GM20431 (cell line): ENCODE results near the gene TTLL6.

ENCODE experiments used
- in situ Hi-C: fragments of 300-500 bp; cut with MseI, MboI; formaldehyde crosslinking; loops from one replicate; pipeline ENCODE4 v1.15.0; 2020; ENCODE audit warnings: low sequenced_read_pairs; ENCODE audit not compliant: unreplicated experiment

The TTLL6 gene

DNA sequence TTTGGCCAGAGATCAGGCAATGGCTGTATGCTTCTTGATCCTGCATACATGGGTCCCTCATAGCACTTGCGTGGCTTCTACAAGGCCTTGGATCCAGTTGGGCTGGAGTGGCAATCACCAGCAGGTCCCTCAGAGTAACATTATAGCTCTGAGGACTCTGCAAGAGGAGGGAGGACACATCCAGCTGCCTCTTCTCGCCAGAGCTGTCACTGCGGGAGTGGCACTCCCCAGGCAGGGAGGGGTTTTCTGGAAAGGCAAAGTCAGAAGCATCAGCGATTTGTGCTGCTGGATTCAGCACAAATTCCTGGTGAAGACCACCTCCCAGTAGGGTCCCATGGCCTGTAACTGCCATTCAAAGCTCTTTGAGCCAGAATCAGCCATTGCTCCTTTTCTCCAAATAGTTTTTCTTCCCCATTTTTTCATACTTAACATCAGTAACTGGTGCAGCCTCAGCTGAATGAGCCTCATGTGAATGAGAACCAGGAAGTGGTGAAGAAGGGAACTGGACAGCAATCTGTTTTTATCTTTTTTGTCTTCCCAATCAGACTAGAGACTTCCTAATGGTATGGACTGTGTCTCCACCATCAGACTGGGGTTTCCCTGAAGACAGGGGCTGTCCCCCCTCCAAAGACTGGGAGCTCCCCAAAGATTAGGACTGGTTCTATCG lies 47.9 kb downstream of the TTLL6 start:
- in situ Hi-C loops: no loop called here

DNA sequence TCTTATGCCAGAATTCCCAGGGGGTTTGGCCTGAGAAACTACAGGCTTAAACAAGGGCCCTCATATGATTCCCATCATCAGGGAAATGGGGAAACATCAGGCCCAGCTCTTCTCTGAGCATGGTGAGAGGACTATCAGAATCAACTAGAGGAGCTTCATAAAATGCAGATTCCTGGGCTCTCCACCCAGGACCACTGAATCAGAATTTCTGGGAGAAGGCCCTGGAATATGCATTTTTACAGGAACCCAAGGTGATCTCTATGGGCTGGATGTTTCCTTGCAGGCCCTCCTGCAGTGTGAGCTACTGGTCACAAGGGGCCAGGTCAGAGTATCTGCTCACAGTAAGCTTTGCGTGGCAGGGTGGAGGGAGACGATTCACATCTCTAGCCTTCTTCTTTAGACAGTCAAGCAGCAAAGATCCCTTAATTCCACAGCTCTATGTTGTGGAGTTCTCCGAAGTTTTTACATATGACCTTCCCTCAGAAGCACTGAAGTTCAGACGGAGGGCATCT lies 49.7 kb downstream of the TTLL6 start:
- in situ Hi-C loops: no loop called here

DNA sequence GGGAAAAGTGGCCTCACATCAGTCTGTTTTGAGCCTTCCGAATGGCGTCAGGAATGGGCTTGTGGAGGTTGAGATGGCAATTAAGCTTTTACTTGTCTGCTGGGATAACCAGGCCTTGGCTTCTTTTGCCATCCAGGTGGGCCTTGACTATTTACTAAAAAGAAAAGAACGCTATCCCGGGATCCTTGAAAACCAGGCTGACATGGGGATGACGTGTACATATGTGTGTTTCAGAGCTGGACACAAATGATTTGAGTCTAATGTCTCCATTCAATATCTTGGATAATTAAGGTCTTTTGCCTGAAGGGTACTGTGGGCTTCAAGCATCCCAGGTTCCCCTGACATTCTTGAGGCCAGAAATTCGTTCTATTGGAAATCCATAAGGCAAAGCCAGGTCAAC lies 55.9 kb downstream of the TTLL6 start:
- in situ Hi-C loops: no loop called here

DNA sequence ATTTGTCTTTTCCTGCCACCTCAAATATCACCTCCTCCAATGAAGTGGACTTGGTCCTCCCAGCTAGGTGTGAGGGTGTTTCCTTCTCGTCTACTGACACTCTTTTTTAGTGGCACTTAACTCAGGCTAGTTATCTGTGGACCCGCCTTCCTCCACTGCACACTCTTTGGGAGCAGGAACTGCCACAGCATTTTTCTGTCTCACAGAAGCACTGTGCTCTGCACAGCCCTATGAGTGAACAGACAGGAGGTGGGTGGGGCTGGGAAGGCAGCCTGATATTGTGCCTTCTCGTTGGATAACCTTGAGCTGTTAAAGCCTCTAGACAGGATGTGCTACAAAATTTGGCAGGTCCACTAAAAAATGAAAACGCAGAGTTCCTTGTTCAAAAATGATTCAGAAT lies 56.6 kb downstream of the TTLL6 start:
- in situ Hi-C loops: no loop called here

DNA sequence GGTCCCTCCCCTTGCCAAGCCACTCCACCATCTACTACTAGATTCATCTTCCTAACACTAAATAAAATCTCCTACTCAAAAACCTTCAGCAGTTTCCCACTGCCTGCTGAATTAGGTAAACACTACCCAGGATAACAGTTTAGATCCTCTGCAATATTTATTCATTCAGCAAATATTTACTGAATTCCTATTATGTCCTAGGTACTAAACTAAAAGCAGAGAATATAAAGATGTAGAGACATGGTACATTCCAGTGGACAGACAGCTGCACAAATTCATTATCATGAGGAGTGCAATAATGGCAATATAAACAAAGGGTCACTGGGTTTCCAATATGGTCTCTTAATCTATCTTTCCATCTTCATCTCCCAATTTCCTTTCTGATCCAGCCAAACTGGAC lies 57.7 kb downstream of the TTLL6 start:
- in situ Hi-C loops: no loop called here

DNA sequence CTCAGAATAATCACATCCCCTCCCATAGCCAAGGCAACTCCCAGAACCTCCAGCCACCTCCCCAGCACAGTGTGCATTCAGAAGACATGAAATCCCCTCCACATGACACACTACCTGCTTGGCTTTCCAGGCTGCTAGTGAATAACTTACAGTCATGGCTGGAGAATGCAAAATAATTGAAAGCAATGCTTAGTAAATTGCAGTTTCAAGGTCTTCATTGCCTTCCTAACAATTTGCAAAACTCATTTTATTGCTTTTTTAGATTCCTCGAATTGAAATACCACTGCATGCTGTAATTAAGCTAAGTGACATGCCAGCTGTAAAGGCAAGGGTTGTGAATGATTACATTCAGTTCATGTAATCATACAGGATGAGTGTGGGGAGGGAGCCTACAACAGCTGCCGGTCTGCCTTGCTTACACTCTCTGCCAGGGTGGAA lies 59.5 kb downstream of the TTLL6 start:
- in situ Hi-C loops: no loop called here

DNA sequence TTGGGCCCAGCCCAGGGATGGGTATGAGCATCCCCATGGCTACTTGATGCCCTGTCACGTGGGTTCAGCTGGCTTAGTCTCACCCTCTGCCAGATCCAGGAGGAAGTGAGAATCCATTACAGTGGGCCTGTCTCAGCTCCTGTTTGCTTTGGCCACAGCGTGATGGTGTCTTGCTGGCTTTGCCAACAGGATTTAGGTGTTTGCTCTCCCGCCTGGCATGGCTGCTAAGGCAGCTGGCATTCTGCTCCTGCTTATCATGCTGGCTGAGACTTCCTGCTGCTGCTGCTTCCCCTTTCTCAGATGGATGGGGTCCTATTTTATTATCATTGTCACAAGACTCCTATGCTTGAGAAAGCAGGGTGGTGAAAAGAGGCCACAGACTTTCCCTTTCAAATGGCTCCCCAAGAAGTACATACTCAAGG lies 60.2 kb downstream of the TTLL6 start:
- in situ Hi-C loops: no loop called here

DNA sequence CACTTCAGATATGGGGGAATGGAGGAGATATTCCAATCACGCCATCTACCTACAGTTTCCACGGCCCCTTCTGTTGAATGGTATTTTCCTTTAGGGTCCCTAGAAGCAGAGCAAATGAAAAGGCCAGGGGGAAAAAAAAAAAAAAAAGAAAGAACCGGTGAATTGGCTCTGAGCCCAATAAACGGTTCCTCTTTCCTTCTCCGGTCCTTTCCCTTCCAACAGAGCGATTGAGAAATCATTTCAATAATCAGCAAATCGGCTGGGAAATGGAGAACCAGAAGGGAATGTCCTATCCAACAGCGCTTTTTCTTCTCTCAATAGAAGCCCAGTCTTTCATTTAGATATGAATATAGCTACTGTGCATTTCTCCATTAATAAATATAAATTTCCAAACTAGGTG lies 61.7 kb downstream of the TTLL6 start:
- in situ Hi-C loops: no loop called here

DNA sequence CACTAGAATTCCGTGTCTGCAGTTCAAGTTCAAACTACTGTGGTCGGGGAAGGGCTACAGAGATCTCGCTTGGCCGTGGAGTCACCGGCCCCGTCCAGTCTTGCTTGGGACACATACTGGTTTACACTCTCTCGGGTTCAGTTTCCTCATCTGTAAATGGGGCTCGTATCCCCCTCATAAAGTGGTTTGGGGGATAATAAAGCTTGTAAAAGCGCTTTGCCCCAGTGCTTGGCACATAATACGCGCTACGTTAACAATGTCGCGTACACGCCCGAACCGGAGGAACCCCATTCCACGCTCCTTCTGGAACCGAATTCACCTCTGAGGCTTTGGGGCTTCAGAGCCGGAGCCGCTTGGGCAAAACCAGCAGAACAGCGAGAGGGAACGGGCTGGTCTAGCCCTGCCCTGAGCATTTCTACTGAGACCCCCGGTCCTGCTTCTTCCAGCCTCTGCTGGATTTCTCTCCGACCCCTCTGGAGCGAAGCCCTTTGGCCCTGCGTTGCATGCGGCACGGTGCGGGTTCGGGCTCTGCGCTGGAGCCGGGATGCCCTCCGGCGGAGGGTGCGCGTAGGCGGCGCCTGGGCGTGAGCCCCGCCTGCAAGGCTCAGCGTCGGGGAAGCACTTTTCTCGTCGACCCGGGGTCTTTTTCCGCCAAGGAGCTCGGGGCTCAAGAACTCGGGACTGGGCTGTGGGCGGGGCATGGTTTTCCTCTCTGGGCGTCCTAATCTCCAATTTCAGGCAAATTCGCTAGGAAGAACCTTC lies 62.3 kb downstream of the TTLL6 start:
- in situ Hi-C loops: no loop called here

DNA sequence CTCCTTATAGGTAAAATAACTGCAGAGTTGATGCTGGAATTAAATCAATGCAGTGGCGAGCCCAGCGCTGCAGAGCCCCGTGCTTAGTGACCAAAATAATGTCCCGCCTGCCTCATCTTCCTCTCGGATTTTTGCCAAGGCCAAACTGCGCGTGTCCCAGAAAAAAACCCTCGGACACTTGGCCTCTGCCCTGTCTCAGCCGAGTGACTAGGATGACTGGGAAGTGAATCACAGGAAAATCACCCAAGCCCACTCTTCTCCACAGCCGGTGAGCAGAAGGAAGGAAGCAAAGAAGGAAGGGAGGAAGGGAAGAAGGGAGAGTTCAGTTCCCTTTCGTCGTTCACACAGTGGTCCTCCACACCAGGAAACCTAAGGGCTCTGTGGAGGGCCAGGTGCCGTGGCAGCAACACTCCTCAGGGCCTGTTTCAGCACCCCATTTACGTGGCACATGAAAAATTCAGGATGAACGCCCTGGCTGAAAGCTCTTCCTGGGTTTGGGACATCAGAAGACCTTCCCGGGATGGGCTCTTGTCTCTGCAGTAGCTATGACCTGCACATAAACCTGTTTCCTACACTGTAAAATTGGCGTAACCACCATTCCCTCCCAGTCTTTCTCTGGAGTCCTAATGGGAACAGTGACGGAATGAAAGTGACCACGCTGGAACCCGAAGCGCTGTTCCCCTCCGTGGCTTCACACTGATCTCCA lies 63.1 kb downstream of the TTLL6 start:
- in situ Hi-C loops: no loop called here

DNA sequence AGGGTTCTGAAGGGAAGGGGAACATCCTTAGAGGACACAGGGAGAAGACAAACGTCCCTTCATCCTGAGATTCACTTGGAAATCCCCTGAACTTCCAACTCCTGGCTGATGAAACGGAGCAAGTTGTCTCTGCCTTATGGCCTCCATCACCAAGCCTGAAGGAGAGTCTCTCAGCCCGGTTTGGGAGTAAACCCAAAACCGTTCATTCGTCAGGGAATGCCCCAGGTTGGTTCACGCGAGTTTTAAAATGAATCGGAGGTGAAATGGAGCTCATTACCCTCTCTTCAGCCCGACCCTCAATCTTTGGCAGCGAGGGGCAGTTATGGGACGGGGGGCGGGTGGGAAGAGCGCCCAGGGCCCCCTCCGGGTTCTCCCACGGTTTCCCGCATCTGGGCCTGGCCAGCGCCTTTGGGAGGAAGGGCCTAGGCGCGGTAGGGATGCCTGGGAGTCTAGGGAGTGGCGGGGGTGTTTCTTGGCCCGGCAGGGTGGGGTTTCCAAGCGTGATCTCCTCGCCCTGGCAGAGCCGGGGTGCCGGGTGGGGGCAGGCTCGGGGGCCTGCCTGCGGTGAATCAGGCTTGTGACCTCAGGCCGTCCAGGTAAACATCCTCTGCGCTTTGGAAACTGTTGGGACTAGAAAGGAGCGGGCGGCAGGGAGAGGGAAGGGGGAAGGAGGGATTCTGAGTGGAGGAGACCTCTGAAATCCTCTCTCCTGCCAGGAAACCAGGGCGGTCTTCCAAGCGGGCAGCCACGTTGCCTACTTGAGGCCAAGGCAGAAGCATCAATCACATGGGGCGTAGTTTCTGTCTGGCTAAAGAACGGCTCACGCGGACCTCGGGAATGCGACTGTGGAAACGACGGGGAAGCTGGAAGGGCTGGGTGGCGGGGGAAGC lies 64.4 kb downstream of the TTLL6 start:
- in situ Hi-C loops: no loop called here

DNA sequence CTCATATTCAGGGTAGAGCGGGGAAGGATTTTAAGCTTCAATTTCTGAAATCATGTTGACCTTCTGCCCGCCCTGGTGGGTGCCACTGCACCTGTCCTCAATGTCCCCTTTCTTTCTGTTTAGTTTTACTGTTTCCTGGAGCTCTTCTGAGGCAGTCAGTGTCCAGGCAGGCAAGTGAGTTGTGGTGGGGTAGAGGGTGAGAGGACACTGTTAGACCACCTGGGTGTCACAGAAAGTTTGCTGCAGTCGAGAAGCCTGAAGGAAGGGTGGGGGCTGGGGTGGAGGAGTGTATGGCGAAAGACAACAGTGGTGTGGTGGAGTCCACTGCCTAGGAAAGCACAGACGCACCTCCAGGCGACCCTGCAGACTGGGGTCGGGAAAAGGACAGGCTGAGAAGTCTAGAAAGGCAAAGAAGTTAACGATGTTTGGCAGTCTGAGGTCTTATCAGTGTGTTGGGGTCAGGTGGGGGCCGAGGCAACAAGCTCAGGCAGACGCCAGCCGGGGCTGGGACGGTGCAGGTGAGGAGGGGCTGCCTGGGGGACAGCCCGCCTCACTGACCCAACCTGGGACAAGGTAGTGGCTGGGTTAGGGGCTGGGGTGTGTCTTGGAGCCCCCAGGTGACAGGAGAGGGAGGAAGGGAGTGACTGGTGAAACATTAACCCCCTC lies 65.2 kb downstream of the TTLL6 start:
- in situ Hi-C loops: no loop called here

DNA sequence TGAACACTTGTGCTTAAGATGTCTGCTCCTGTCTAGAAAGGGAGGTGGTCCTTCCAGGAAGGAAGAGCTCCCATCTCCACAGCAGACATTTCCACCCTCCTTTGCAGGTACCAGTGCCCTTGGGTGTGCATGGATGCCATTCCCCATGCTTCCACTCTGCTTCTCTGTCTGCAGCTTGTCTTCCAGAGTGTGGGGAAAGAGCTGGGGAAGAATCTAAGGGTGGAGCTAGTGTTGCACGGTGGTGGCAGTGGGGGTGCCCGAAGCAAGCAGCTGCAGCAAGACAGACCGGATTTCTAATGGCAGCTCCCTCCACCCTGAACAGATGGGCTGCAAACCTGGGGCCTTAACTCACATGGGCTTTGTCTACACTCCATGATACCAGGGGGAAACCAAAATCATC lies 65.9 kb downstream of the TTLL6 start:
- in situ Hi-C loops: no loop called here

DNA sequence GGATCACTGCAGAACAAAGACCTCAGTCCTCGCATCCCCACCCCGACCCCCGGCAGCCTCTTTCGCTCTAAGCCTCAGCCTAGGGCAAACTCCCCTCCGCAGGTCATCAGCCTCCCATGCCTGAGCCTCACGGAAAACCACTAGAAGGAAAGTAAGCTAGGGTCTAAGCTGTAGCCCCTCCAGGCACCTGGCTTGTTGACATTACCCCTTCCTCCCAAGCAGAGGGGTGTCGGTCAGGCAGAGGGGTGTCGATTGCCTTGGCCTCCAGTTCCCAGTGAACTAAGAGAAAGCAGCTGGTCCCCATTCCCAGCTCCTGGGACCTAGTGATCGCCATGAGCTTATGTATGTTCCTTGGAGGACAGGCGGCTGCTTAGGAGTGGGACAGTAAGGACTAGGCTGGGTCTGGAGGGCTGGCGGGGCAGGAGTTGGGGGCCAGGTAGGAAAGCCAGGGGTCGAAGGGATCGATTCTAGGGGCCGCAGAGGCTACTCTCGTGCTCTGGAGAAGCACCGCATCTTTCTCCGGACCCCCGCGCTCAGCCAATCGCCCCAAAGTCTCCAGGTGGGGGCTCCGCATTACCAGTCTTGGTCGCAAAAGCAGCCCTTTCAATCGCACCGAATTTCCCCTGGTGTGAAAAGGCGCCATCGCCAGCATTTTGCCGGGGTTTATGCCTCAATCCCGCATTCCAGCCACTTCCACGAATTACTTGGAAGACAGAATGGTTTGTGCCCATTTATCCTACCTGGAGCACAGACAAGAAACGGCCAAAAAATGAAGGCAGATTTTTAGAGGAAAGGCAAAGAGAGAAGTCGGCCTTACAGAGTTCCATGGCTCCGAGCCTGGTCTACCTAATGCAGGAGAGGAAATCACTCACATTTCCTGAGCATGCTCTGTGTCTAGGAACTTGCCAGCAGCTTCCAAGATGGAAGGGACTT lies 67.1 kb downstream of the TTLL6 start:
- in situ Hi-C loops: no loop called here

DNA sequence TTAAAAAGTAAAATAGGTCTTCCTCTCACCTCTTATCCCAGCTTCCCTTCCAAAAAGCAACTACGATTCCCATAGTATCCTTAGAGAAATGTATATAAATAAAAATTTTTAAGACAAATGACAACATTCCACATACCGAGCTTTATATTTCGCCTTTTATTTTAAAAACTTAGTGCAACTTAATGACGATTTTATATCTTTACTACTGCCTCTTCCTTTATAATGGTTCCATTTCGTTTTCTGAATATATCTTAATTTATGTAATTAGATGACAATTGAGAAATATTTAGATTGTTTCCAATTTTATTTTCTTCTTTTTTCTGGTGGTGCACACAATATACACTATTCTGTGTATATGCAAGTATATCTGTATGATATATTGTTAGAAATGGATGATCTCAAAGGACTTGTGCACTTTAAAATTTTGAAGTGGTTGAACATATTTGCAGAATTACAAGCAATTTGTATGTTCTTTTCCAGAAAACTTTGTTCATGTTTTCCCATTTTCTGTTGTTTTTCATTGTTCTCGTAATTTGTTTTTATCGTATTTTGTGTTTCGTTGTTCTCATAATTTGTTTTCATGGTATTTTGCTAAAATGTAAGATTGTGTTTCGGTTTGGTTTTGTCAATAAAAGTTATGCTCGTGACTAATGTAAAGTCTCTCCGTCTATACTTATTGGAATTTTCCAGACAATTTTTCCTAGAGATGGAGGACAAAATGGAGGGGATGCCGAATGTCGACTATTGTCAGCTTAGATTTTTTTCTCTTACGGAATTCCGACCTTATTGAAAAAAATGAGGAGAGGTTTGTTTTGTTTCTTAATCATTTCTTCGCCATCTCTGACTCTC lies 68.1 kb downstream of the TTLL6 start:
- in situ Hi-C loops: no loop called here

DNA sequence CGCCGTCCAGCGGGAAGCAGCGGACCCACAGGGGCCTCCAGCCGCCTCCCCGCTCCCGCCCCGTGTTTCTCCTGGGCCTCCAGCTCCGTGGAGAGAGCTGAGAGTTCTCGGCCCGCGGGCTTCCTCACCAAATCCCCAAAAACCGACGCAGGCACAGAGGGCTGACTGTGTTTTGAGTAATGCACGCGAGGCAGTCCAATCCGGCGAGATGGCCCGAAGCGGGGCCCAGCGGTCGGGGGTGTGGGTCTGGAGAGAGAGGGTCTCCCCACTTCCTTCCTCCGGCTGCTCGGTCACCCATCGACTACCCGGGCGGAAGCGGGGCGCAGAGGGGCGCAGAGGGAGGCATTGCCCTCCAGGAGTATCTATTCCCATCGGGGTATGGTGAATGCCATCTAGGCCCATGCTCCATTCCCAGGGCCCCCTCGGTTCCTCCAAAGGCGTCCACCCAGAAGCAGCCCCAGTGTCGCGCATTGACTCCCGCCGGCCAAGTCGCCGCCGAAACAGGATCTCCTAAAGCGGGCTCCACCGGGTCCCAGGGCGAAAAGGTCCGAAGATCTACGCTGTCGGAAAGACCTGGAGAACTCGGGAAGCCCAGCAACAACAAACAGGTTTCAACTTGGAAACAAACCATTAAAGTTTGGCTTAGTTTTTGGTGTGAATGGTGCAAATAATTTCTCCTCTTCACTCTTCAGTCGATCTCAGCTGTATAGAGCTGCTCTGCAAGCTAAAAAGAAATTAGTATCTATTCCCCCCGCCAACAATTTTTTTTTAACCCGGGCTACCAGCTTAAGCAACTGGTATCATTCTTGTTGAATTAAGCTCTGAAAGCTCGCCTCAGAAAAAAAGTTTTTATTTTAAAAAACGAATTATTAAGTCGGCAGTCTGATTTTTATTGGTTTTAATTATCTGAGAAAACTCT lies 69.3 kb downstream of the TTLL6 start:
- in situ Hi-C loops: no loop called here
